HUES64 (cell line): ENCODE results near the gene PRKAR2B.

Source experiments
- H3K27ac ChIP-seq: 2 replicates; pipeline ENCODE4 v1.7.0; 2013; ENCODE audit warnings: low read depth, low read length, inconsistent platforms
- H3K27me3 ChIP-seq: 2 replicates; pipeline ENCODE4 v1.6.1; 2013; ENCODE audit warnings: mild to moderate bottlenecking, low read length; ENCODE audit not compliant: insufficient read depth
- H3K36me3 ChIP-seq: 2 replicates; pipeline ENCODE4 v1.6.1; 2013; ENCODE audit warnings: mild to moderate bottlenecking, low read length; ENCODE audit not compliant: insufficient read depth
- H3K4me1 ChIP-seq: 2 replicates; pipeline ENCODE4 v1.6.1; 2013; ENCODE audit warnings: mild to moderate bottlenecking, low read length, moderate library complexity; ENCODE audit not compliant: insufficient read depth
- H3K4me3 ChIP-seq: 2 replicates; pipeline ENCODE4 v1.5.1; 2013; ENCODE audit warnings: mild to moderate bottlenecking, low read length, moderate library complexity
- H3K9ac ChIP-seq: 2 replicates; pipeline ENCODE4 v1.6.1; 2013; ENCODE audit warnings: mild to moderate bottlenecking, low read depth, low read length
- H3K9me3 ChIP-seq: 2 replicates; pipeline ENCODE4 v1.6.1; 2013; ENCODE audit warnings: low read depth, low read length; ENCODE audit not compliant: insufficient read depth
- WGBS: fragments of 150-250, 120-280 bp; methylation state at CpG from one replicate; pipeline ENCODE4 v1.1.7; 2013; ENCODE audit warnings: missing lambda C conversion rate; 5-methylcytosine and 5-hydroxymethylcytosine counted together

PRKAR2B gene

DNA sequence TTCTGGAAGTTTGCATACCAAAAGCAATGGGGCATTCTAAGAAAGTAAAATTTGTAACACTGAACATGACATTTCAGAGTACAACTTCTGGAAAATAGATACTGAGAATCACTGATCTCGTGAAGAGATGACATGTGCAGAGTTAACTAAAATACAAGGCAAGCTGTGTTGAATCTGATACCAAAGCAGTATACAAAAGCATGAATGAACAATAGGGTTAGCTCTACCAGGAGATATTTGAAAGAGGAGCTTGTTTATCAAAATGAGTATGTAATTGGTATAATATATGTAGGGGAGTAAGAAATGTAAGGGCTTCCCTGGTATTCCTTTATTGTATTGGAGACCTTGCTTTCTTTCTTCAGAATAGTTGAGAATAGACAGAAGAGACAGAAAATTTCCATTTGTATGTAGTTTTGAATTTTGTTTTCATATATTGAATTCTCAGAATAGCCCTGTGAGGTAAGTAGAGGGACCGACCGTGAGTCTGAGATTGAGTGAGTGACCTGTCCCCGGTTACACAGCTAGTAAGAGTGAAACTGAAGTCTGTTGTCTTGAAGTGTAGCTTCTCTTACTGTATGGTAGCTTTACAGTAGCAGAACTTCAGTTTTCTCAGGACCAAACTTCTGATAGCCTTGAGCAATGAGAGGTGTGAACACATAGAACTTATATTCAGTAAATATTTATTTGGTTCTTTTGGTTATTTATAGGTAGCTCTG is 129.3 kb downstream of the PRKAR2B start:
- 77% methylated on average over 4 of the region's 4 CpGs for WGBS
- H3K9ac ChIP-seq: peak overlapping the region; percentile 37; the same call in 1 of the 2 replicates
- peak overlapping the region; percentile 80 for H3K27ac ChIP-seq

DNA sequence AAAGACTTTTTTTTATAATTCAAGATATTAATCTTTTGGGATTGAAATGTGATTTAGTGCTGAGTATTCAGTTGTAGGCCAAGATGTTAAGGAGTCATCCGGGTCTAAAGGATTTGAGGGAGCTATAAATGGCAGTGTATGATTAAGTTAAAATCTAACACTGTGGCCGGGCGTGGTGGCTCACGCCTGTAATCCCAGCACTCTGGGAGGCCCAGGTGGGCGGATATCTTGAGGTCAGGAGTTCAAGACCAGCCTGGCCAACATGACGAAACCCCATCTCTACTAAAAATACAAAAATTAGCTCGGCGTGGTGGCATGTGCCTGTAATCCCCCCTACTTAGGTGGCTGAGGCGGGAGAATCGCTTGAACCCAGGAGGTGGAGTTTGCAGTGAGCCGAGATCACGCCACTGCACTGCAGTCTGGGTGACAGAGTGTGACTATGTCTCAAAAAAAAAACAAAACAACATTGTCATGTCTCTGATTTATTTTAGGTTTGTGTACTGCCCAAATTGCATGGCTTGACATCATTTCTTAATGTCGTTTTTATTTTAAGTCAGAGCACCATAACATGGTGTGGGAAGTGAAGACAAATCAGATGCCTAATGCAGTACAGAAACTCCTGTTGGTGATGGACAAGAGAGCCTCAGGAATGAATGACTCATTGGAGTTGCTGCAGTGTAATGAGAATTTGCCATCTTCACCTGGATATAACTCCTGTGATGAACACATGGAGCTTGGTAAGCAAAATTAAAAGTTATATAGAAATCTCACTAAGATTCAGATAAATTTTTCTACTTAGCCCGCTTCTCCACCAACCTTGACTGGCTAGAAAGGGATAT is 135.0 kb downstream of the PRKAR2B start:
- Histone ChIP-seq H3K4me1 (peaks cover 8% of the 10 kb centered on the region), H3K27ac (no peak overlapping the region), H3K27me3 (no peaks in the 10 kb centered on the region), H3K4me3 (no peak overlapping the region), H3K9ac (no peak overlapping the region), H3K9me3 (no peaks in the 10 kb centered on the region), H3K36me3 (peaks cover 41% of the 10 kb centered on the region)
- WGBS: 96% methylated on average over 13 of the region's 14 CpGs

More for the DNA sequence above, 129.3 kb downstream of the PRKAR2B start:
- H3K36me3 ChIP-seq: no peaks in the 10 kb centered on the region
- no peaks in the 10 kb centered on the region for H3K27me3 ChIP-seq
- no peaks in the 10 kb centered on the region for H3K9me3 ChIP-seq
- no peak overlapping the region for H3K4me3 ChIP-seq
- peaks cover 29% of the 10 kb centered on the region for H3K4me1 ChIP-seq

DNA sequence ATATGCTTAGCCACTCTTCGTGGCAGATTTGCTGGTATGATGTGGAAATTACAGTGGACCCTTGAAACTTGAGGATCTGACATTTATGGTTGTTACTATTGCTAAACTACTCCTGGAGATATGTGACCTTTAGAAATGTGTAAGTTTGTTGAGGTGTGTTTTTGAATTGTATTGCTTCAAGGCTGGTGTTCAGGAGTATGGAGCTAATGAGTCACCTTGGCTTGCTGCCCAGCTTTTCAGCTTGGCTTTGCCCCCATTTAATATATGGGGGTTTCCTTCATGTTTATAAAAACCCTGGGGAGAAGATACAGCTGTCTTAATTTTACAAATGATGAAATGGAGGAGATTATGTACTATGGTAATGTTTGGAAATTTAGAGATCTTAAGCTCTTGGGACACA is 135.9 kb downstream of the PRKAR2B start:
- H3K4me3 ChIP-seq: no peak overlapping the region
- H3K9me3 ChIP-seq: no peaks in the 10 kb centered on the region
- WGBS: 94% methylated on average over 1 of the region's 1 CpG
- H3K36me3 ChIP-seq: peaks cover 49% of the 10 kb centered on the region
- no peak overlapping the region for H3K9ac ChIP-seq
- no peaks in the 10 kb centered on the region for H3K4me1 ChIP-seq
- no peak overlapping the region for H3K27ac ChIP-seq
- H3K27me3 ChIP-seq: no peaks in the 10 kb centered on the region

DNA sequence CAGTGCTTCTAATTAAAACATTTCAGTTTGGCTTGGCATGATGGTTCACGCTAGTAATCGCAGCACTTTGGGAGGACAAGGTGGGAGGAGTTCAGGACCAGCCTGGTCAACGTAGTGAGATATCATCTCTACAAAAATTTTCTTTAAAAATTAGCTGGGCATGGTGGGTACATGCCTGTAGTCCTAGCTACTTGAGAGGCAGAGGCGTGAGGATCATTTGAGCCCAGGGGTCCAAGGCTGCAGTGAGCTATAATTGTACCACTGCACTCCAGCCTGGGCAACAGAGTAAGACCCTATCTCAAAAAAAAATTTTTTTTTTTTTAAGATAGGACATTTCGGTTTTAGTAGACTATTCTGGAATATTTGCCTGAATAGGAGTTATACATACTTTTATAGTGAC is 136.7 kb downstream of the PRKAR2B start:
- no peak overlapping the region for H3K4me3 ChIP-seq

DNA sequence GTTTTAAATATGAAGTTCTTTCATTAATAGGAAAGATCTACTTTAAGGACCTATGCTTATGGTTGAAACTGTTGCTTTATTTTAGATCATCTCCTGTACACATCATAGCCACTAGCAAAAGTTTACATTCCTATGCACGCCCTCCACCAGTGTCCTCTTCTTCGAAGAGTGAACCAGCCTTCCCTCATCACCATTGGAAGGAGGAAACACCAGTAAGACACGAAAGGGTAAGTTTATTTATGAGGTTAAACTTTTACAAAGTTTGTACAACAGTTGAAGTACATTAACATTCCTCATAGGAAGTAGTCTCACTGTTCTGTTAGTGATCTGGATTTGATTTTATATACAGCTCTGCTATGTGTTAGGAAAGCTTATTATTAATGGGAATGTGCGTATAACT is 141.2 kb downstream of the PRKAR2B start:
- H3K27ac ChIP-seq: no peak overlapping the region
- no peaks in the 10 kb centered on the region for H3K27me3 ChIP-seq
- no peaks in the 10 kb centered on the region for H3K9me3 ChIP-seq
- no peak overlapping the region for H3K4me3 ChIP-seq
- peaks cover 88% of the 10 kb centered on the region for H3K36me3 ChIP-seq
- H3K4me1 ChIP-seq: no peaks in the 10 kb centered on the region
- no peak overlapping the region for H3K9ac ChIP-seq
- 94% methylated on average over 3 of the region's 4 CpGs for WGBS

More for the DNA sequence above, 136.7 kb downstream of the PRKAR2B start:
- H3K4me1 ChIP-seq: no peaks in the 10 kb centered on the region
- H3K9me3 ChIP-seq: no peaks in the 10 kb centered on the region
- H3K36me3 ChIP-seq: peaks cover 57% of the 10 kb centered on the region
- WGBS: 99% methylated on average over 4 of the region's 5 CpGs
- H3K9ac ChIP-seq: no peak overlapping the region
- no peak overlapping the region for H3K27ac ChIP-seq
- H3K27me3 ChIP-seq: no peaks in the 10 kb centered on the region

DNA sequence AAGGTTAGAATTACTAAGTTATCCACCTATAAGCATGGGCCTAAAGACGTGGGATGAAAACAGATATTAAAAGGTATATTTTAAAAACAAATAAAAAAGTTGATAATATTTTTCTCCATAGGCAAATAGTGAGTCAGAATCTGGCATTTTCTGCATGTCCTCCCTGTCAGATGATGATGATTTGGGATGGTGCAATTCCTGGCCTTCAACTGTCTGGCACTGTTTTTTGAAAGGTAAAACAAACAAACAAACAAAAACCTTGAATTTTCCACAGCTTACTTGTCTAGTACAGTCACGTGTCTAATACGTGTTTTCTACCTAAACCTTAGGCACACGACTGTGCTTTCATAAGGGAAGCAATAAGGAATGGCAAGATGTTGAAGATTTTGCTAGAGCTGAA is 141.7 kb downstream of the PRKAR2B start:
- H3K4me1 ChIP-seq: no peaks in the 10 kb centered on the region
- H3K36me3 ChIP-seq: peaks cover 89% of the 10 kb centered on the region
- H3K27me3 ChIP-seq: no peaks in the 10 kb centered on the region
- no peak overlapping the region for H3K9ac ChIP-seq
- H3K4me3 ChIP-seq: no peak overlapping the region
- no peaks in the 10 kb centered on the region for H3K9me3 ChIP-seq
- WGBS: 97% methylated on average over 3 of the region's 4 CpGs
- no peak overlapping the region for H3K27ac ChIP-seq

DNA sequence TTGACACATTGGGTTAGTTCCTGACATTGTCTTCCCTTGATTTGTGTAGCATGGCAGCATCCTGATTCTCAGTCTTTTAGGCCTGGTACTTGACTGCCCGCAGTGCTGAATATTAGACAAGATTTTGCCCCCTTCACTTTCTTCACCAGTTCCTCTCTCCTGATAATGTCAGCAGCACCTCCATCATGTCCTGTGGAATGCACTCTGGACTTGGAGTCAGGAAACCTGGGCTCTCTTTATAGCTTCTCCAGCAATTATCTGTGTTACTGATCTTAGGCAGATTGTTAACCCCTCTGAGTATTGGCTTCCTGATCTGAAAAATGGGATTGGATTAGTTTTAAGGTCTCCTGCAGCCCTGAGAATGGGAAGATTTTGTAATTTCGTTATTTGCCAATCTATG is 143.3 kb downstream of the PRKAR2B start:
- no peak overlapping the region for H3K4me3 ChIP-seq
- H3K9ac ChIP-seq: no peak overlapping the region
- H3K4me1 ChIP-seq: no peaks in the 10 kb centered on the region
- H3K36me3 ChIP-seq: peaks cover 93% of the 10 kb centered on the region
- no peaks in the 10 kb centered on the region for H3K27me3 ChIP-seq
- WGBS: 99% methylated on average over 2 of the region's 2 CpGs
- no peak overlapping the region for H3K27ac ChIP-seq
- H3K9me3 ChIP-seq: no peaks in the 10 kb centered on the region

DNA sequence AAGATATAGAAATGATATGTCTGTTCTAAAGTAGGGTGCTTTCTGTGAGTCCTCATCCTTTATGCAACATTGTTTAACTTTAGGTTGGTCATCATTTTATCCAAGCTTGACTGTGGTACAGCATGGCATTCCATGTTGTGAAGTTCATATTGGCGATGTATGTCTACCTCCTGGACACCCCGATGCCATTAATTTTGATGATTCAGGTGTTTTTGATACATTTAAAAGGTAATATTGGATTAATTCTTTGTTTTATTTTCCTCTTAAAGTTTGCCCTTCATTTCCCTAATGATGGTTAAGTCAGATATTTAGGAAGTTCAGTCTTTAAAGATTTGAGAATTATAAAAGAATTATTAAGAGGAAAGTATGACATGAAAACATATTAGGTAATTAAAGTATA is 145.6 kb downstream of the PRKAR2B start:
- Histone ChIP-seq H3K36me3 (peaks cover 86% of the 10 kb centered on the region), H3K27me3 (no peaks in the 10 kb centered on the region), H3K27ac (no peak overlapping the region), H3K9ac (no peak overlapping the region), H3K9me3 (no peaks in the 10 kb centered on the region), H3K4me1 (no peaks in the 10 kb centered on the region), H3K4me3 (no peak overlapping the region)
- 97% methylated on average over 2 of the region's 2 CpGs for WGBS

DNA sequence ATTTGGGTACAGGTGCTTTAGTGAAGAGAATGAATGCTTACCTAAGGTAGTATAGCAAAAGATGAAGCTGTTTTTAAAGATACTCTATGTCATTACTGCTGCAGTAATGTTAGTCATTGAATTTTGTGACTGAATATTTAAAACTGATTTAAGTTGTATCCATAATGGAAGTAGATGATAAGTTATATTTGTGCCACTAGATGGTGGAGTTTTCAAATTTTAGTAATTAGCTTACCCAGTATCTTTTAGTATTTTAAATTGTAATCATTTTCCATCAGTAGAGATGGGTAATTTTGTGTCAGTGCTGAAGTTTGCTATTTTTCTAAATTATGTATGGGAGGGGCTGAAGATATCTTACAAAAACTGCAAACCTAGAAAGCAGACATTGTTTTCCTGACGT is 149.5 kb downstream of the PRKAR2B start:
- WGBS: 100% methylated on average over 1 of the region's 1 CpG

DNA sequence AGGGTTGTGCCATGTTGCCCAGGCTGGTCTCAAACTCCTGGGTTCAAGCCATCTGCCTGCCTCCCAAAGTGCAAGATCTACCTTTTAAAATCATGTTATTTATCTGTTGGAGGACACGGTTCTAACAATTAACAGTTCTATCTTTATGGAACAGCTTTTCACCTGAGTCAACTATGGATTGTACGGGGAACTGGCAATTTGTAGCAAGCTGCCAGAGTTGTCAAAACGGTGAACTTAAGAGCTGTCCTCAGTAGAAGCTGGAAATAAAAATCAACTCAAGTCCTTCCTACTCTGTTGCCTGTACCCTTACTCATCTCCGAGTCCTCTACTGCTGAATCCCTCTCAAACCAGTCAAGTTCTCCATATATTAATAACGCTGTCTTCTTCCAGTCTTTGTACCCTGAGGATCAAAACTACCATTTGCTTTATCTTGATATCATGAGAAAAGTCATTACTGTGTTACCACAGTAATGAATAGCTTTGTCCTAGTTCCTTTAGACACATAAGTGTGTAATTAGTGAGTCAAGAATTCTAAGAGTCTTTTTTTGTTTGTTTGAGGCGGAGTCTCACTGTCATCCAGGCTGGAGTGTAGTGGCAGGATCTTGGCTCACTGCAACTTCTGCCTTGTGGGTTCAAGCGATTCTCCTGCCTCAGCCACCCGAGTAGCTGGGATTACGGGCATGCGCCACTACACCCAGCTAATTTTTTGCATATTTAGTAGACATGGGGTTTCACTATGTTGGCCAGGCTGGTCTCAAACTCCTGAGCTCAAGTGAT is 152.5 kb downstream of the PRKAR2B start:
- H3K9ac ChIP-seq: no peak overlapping the region
- no peaks in the 10 kb centered on the region for H3K9me3 ChIP-seq
- 96% methylated on average over 10 of the region's 10 CpGs for WGBS
- no peak overlapping the region for H3K4me3 ChIP-seq
- no peaks in the 10 kb centered on the region for H3K27me3 ChIP-seq
- H3K27ac ChIP-seq: no peak overlapping the region
- peaks cover 77% of the 10 kb centered on the region for H3K36me3 ChIP-seq
- no peaks in the 10 kb centered on the region for H3K4me1 ChIP-seq

More for the DNA sequence above, 149.5 kb downstream of the PRKAR2B start:
- Histone ChIP-seq H3K27ac (no peak overlapping the region), H3K4me3 (no peak overlapping the region), H3K9ac (no peak overlapping the region), H3K27me3 (no peaks in the 10 kb centered on the region), H3K36me3 (peaks cover 78% of the 10 kb centered on the region), H3K9me3 (no peaks in the 10 kb centered on the region), H3K4me1 (no peaks in the 10 kb centered on the region)
